Cardiac muscle cell (in vitro differentiated cells and primary cell): ENCODE data around the gene ZNRF3. TPM values are rescaled to one million over a fixed set of nuclear protein-coding genes. Genes with fewer than 3 reads are reported as not detected.

Experiments used
- DNase-seq, 2 donors: peaks; one replicate each; pipeline versions ENCODE4 v3.0.0 to v3.0.0-alpha.2; 2010 to 2017; ENCODE audit warnings: low read depth in 1 of 2, low spot score in 1 of 2
- H3K27ac ChIP-seq: fragments of 200-600 bp; sonication (generic); 2 replicates; pipeline ENCODE4 v1.5.1; 2016
- H3K27me3 ChIP-seq: fragments of 200-600 bp; sonication (generic); 2 replicates; pipeline ENCODE4 v1.6.0; 2016; ENCODE audit warnings: control low read depth
- H3K36me3 ChIP-seq: fragments of 200-600 bp; sonication (generic); 2 replicates; pipeline ENCODE4 v1.5.1; 2016; ENCODE audit warnings: control low read depth
- H3K4me1 ChIP-seq: fragments of 200-600 bp; sonication (generic); 2 replicates; pipeline ENCODE4 v1.8.1; 2017; ENCODE audit warnings: low read depth, mild to moderate bottlenecking, mixed run types
- H3K4me3 ChIP-seq: fragments of 200-600 bp; sonication (generic); 2 replicates; pipeline ENCODE4 v1.5.1; 2016; ENCODE audit warnings: mild to moderate bottlenecking
- H3K9me3 ChIP-seq: fragments of 200-600 bp; sonication (generic); 2 replicates; pipeline ENCODE4 v1.5.1; 2017; ENCODE audit warnings: low read depth, mild to moderate bottlenecking, control low read depth
- CTCF ChIP-seq: IDR thresholded peaks from 2 replicates; pipeline ENCODE4 v1.5.1; 2012; ENCODE audit warnings: low read depth, mild to moderate bottlenecking, low read length
- polyA plus RNA-seq: library from polyadenylated mRNA; unstranded; fragments of >200 nt; fragmentation: Nextera tagmentation; extraction: Ambion mirVana; gene quantifications from 2 replicates; pipeline ENCODE4 v1.2.1, GENCODE V29; 2016
- total RNA-seq: library from RNA; depleted of rRNA; stranded (reverse); fragments of >200 nt; gene quantifications from 2 replicates; pipeline ENCODE4 v1.2.3, GENCODE V29; 2016

ZNRF3 gene
- total and polyA plus RNA-seq, 2 experiments from 2014 or later: 23.8 to 40.4 TPM

- peaks cover 59% of the 10 kb centered on the region for H3K4me1 ChIP-seq
- H3K9me3 ChIP-seq: no peaks in the 10 kb centered on the region
- H3K4me3 ChIP-seq: no peak overlapping the region
- no peaks in the 10 kb centered on the region for H3K36me3 ChIP-seq
- peak overlapping the region; percentile 81 for H3K27ac ChIP-seq
- no peak for TF ChIP-seq CTCF
- no peaks in the 10 kb centered on the region for H3K27me3 ChIP-seq
- peak in 1 of 2 donors; percentile 48 for DNase-seq
Measured at GRCh38 chr22:28910569-28911303, 27.4 kb downstream of the ZNRF3 start.

GRCh38 chr22:28911304-28911690 lies 27.9 kb downstream of the ZNRF3 start:
- peaks cover 59% of the 10 kb centered on the region for H3K4me1 ChIP-seq
- TF ChIP-seq CTCF: no peak

GRCh38 chr22:28911777-28912669 lies 28.7 kb downstream of the ZNRF3 start:
- no peak for TF ChIP-seq CTCF
- Histone ChIP-seq H3K27me3 (no peaks in the 10 kb centered on the region), H3K9me3 (no peaks in the 10 kb centered on the region), H3K27ac (peak overlapping the region; percentile 81), H3K4me3 (no peak overlapping the region), H3K4me1 (peaks cover 63% of the 10 kb centered on the region), H3K36me3 (no peaks in the 10 kb centered on the region)
- DNase-seq: peak in 1 of 2 donors; percentile 66

More at GRCh38 chr22:28911304-28911690, 27.9 kb downstream of the ZNRF3 start:
- no peak for DNase-seq
- peak overlapping the region; percentile 81 for H3K27ac ChIP-seq
- H3K36me3 ChIP-seq: no peaks in the 10 kb centered on the region
- no peaks in the 10 kb centered on the region for H3K9me3 ChIP-seq
- no peaks in the 10 kb centered on the region for H3K27me3 ChIP-seq
- no peak overlapping the region for H3K4me3 ChIP-seq

GRCh38 chr22:28914201-28914600 lies 30.8 kb downstream of the ZNRF3 start:
- DNase-seq: no peak
- no peaks in the 10 kb centered on the region for H3K9me3 ChIP-seq
- H3K36me3 ChIP-seq: no peaks in the 10 kb centered on the region
- no peak overlapping the region for H3K27ac ChIP-seq
- no peak overlapping the region for H3K4me3 ChIP-seq
- peaks cover 69% of the 10 kb centered on the region for H3K4me1 ChIP-seq
- no peak for TF ChIP-seq CTCF
- no peaks in the 10 kb centered on the region for H3K27me3 ChIP-seq

GRCh38 chr22:28915969-28916368 lies 32.6 kb downstream of the ZNRF3 start:
- peaks cover 69% of the 10 kb centered on the region for H3K4me1 ChIP-seq
- H3K36me3 ChIP-seq: no peaks in the 10 kb centered on the region
- no peaks in the 10 kb centered on the region for H3K9me3 ChIP-seq
- H3K27me3 ChIP-seq: no peaks in the 10 kb centered on the region
- H3K4me3 ChIP-seq: no peak overlapping the region
- no peak for TF ChIP-seq CTCF
- DNase-seq: no peak
- H3K27ac ChIP-seq: peak overlapping the region; percentile 97
